MCF 10A (cell line): ENCODE measurements around the gene IRF2BP2. TPM values are rescaled to one million over a fixed set of nuclear protein-coding genes. Genes with fewer than 3 reads are reported as not detected.

Experiments used
- BruUV-seq: library from RNA; stranded (reverse); fragments of 400-500 nt; replicated peaks from 2 replicates; lab custom pipeline; 2021; lab: Mats Ljungman, UMichigan
- CTCF ChIA-PET: fragments of 300-600 bp; sonication (Branson Sonifier 250); formaldehyde crosslinking; extraction: SDS; loops from one replicate; lab custom pipeline; 2021; ENCODE audit warnings: antibody characterized with exemption, inconsistent platforms; lab: Yijun Ruan, JAX
- POLR2A ChIA-PET: fragments of 300-600, 350-650 bp; sonication (Branson Sonifier 250); formaldehyde crosslinking; extraction: SDS; loops from one replicate; lab custom pipeline; 2020; ENCODE audit warnings: antibody characterized with exemption, inconsistent platforms; lab: Yijun Ruan, JAX
- DNase-seq: peaks from one replicate; pipeline ENCODE4 v3.0.0-alpha.2; 2018; ENCODE audit not compliant: unreplicated experiment
- H3K27ac Mint-ChIP-seq: one replicate; pipeline ENCODE4 v1.8.0; 2022; ENCODE audit warnings: mild to moderate bottlenecking, low read depth, mixed read lengths; ENCODE audit not compliant: unreplicated experiment
- H3K27me3 Mint-ChIP-seq: one replicate; pipeline ENCODE4 v1.8.0; 2022; ENCODE audit warnings: mixed read lengths; ENCODE audit not compliant: insufficient read depth, unreplicated experiment
- H3K36me3 Mint-ChIP-seq: one replicate; pipeline ENCODE4 v1.8.0; 2022; ENCODE audit warnings: mild to moderate bottlenecking, moderate library complexity, mixed read lengths; ENCODE audit not compliant: insufficient read depth, unreplicated experiment
- H3K4me1 Mint-ChIP-seq: one replicate; pipeline ENCODE4 v1.8.0; 2022; ENCODE audit warnings: mixed read lengths; ENCODE audit not compliant: insufficient read depth, unreplicated experiment
- H3K4me3 Mint-ChIP-seq: one replicate; pipeline ENCODE4 v1.8.0; 2022; ENCODE audit warnings: mild to moderate bottlenecking, moderate library complexity, mixed read lengths; ENCODE audit not compliant: unreplicated experiment
- H3K9me3 Mint-ChIP-seq: one replicate; pipeline ENCODE4 v1.8.0; 2022; ENCODE audit warnings: mixed read lengths; ENCODE audit not compliant: unreplicated experiment
- intact Hi-C: fragments of 100-400 bp; cut with micrococcal nuclease; formaldehyde crosslinking; loops from 2 replicates; pipeline ENCODE4 v1.14.1; 2022
- total RNA-seq: library from RNA; stranded (reverse); gene quantifications from 2 replicates; pipeline ENCODE4 v1.2.3, GENCODE V29; 2022
- TF ChIP-seq, protein P1 (sequence below): fragments of 200-600 bp; IDR thresholded peaks from one replicate; pipeline ENCODE4 v1.8.0; 2022; ENCODE audit warnings: antibody characterized with exemption, mild to moderate bottlenecking; ENCODE audit not compliant: unreplicated experiment

Gene IRF2BP2
- total RNA-seq, 1 experiment from 2014 or later: 217 TPM

- no peak for DNase-seq
- Mint-ChIP-seq H3K9me3 (no peaks in the 10 kb centered on the region), H3K27me3 (no peaks in the 10 kb centered on the region), H3K27ac (peak overlapping the region; percentile 43), H3K36me3 (no peaks in the 10 kb centered on the region), H3K4me1 (peaks cover 32% of the 10 kb centered on the region), H3K4me3 (no peak overlapping the region)
- intact Hi-C loops: no loop called here
- TF ChIP-seq, protein P1, sequence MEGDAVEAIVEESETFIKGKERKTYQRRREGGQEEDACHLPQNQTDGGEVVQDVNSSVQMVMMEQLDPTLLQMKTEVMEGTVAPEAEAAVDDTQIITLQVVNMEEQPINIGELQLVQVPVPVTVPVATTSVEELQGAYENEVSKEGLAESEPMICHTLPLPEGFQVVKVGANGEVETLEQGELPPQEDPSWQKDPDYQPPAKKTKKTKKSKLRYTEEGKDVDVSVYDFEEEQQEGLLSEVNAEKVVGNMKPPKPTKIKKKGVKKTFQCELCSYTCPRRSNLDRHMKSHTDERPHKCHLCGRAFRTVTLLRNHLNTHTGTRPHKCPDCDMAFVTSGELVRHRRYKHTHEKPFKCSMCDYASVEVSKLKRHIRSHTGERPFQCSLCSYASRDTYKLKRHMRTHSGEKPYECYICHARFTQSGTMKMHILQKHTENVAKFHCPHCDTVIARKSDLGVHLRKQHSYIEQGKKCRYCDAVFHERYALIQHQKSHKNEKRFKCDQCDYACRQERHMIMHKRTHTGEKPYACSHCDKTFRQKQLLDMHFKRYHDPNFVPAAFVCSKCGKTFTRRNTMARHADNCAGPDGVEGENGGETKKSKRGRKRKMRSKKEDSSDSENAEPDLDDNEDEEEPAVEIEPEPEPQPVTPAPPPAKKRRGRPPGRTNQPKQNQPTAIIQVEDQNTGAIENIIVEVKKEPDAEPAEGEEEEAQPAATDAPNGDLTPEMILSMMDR: no peak
- ChIA-PET POLR2A (interaction anchor here (0.6 to 16.5 kb wide), 14 partner anchors 8 to 456 kb away, joined by 3 to 307 read pairs (median 10); partner anchors contain the start of gene IRF2BP2), CTCF (interaction anchor here (0.5 to 2.3 kb wide), 5 partner anchors 8 to 444 kb away, joined by 3 to 7 read pairs (median 4); no protein-coding TSS in a partner anchor)
- no TSS peak for BruUV-seq
These were observed 17.3 kb upstream of the IRF2BP2 start for GRCh38 chr1:234627009-234627950.

DNA sequence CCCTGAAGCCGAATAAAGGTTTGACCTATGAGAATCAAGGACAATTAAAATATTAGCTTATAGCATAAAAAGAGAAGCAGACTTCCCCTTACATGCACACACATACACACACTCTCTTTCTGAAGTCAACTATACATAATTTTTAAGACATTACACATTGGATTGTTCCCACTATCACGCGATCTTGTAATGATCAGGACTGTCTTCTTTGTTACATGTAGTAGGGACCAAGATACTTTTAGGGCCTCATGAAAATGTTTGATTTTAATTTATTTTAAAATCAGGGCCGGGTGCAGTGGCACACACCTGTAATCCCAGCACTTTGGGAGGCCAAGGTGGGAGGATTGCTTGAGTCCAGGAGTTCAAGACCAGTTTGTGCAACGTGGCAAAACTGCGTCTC lies 16.4 kb upstream of the IRF2BP2 start:
- BruUV-seq: no TSS peak
- no peaks in the 10 kb centered on the region for H3K36me3 Mint-ChIP-seq
- ChIA-PET CTCF (interaction anchor here (0.5 to 2.3 kb wide), 3 partner anchors 14 to 453 kb away, joined by 3 to 7 read pairs (median 3); no protein-coding TSS in a partner anchor), POLR2A (interaction anchor here (0.6 to 16.5 kb wide), 3 partner anchors 14 to 63 kb away, joined by 3 to 307 read pairs (median 46); partner anchors contain the start of gene IRF2BP2)
- DNase-seq: no peak
- H3K4me1 Mint-ChIP-seq: peaks cover 31% of the 10 kb centered on the region
- no peaks in the 10 kb centered on the region for H3K9me3 Mint-ChIP-seq
- H3K27ac Mint-ChIP-seq: no peak overlapping the region
- no peak overlapping the region for H3K4me3 Mint-ChIP-seq
- no peaks in the 10 kb centered on the region for H3K27me3 Mint-ChIP-seq
- intact Hi-C loops: no loop called here
- TF ChIP-seq, protein P1: no peak

GRCh38 chr1:234624724-234625117 lies 14.7 kb upstream of the IRF2BP2 start:
- H3K9me3 Mint-ChIP-seq: no peaks in the 10 kb centered on the region
- peaks cover 39% of the 10 kb centered on the region for H3K4me1 Mint-ChIP-seq
- DNase-seq: no peak
- no peak overlapping the region for H3K27ac Mint-ChIP-seq
- no peak overlapping the region for H3K4me3 Mint-ChIP-seq
- peaks cover 7% of the 10 kb centered on the region for H3K36me3 Mint-ChIP-seq
- POLR2A ChIA-PET: interaction anchor here (0.7 to 16.5 kb wide), 5 partner anchors 12 to 121 kb away, joined by 3 to 307 read pairs (median 3); partner anchors contain the start of gene IRF2BP2
- CTCF ChIA-PET: no interaction called here
- intact Hi-C loops: no loop called here
- no TSS peak for BruUV-seq
- TF ChIP-seq, protein P1: no peak
- H3K27me3 Mint-ChIP-seq: no peaks in the 10 kb centered on the region
